Measurements from ENCODE around the gene LRRTM2. TPM values are rescaled to one million over a fixed set of nuclear protein-coding genes. Genes with fewer than 3 reads are reported as not detected.

Gene LRRTM2
- total RNA-seq, 1 experiment from 2014 or later = not detected

DNA sequence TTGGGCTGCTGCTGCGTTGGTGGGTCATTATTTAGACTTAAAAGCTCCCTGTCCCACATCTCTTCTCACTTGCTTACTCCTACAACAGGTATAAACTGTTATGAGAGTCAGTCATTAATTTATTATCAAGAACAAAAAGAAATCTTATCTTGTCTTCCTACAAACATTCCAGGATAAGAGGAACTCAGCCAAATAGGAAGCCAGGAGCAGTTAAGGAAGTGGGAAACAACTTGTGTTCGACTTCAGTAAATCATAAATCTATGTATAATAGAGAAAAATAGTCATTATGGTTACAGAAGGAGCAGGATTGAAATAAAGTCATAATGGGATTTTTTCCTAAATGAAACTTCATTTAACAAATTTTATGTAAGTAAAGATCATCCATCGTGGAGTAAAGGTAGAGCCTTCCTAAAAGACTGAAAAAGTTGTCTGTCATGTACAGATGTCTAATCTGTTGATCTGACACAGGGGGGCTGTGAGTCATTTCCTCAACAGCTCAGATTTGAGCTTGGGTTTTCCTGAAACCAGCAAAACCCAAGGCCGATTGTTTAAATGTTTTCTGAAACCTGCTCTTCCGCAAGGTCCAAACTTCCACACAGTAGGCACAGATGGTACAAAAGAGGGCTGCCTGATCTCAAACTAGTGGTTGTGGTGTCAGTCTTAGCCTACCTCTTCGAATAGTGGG is 25.3 kb upstream of the LRRTM2 start:
- no peak overlapping the region for H3K4me3 Mint-ChIP-seq
- TF ChIP-seq OVOL2 (CRISPR knock-in tag; IDR thresholded peaks at IDR 0.05; ENCODE audit: borderline replicate concordance) (no peak), SP1 (CRISPR knock-in tag; conservative IDR thresholded peaks at IDR 0.05) (no peak), NFATC4 (CRISPR knock-in tag; IDR thresholded peaks at IDR 0.05) (no peak), TCF7 (CRISPR knock-in tag; IDR thresholded peaks at IDR 0.05; ENCODE audit: low read depth) (no peak), JUN (CRISPR knock-in tag; IDR thresholded peaks at IDR 0.05) (no peak), NFYB (CRISPR knock-in tag; conservative IDR thresholded peaks at IDR 0.05; ENCODE audit: low read depth) (no peak), SMAD4 (CRISPR knock-in tag; IDR thresholded peaks at IDR 0.05) (no peak), ZNF121 (CRISPR knock-in tag; IDR thresholded peaks at IDR 0.05) (no peak), ZNF317 (CRISPR knock-in tag; IDR thresholded peaks at IDR 0.05; ENCODE audit: borderline replicate concordance, low read depth) (no peak), JAZF1 (CRISPR knock-in tag; IDR thresholded peaks at IDR 0.05) (no peak), RELA (CRISPR knock-in tag; IDR thresholded peaks at IDR 0.05; ENCODE audit: borderline replicate concordance) (no peak), ZNF416 (CRISPR knock-in tag; IDR thresholded peaks at IDR 0.05) (no peak)
- TF ChIP-seq, protein P1, sequence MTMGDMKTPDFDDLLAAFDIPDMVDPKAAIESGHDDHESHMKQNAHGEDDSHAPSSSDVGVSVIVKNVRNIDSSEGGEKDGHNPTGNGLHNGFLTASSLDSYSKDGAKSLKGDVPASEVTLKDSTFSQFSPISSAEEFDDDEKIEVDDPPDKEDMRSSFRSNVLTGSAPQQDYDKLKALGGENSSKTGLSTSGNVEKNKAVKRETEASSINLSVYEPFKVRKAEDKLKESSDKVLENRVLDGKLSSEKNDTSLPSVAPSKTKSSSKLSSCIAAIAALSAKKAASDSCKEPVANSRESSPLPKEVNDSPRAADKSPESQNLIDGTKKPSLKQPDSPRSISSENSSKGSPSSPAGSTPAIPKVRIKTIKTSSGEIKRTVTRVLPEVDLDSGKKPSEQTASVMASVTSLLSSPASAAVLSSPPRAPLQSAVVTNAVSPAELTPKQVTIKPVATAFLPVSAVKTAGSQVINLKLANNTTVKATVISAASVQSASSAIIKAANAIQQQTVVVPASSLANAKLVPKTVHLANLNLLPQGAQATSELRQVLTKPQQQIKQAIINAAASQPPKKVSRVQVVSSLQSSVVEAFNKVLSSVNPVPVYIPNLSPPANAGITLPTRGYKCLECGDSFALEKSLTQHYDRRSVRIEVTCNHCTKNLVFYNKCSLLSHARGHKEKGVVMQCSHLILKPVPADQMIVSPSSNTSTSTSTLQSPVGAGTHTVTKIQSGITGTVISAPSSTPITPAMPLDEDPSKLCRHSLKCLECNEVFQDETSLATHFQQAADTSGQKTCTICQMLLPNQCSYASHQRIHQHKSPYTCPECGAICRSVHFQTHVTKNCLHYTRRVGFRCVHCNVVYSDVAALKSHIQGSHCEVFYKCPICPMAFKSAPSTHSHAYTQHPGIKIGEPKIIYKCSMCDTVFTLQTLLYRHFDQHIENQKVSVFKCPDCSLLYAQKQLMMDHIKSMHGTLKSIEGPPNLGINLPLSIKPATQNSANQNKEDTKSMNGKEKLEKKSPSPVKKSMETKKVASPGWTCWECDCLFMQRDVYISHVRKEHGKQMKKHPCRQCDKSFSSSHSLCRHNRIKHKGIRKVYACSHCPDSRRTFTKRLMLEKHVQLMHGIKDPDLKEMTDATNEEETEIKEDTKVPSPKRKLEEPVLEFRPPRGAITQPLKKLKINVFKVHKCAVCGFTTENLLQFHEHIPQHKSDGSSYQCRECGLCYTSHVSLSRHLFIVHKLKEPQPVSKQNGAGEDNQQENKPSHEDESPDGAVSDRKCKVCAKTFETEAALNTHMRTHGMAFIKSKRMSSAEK (CRISPR knock-in tag; IDR thresholded peaks at IDR 0.05; ENCODE audit: borderline replicate concordance) = no peak
- TF ChIP-seq, protein P2, sequence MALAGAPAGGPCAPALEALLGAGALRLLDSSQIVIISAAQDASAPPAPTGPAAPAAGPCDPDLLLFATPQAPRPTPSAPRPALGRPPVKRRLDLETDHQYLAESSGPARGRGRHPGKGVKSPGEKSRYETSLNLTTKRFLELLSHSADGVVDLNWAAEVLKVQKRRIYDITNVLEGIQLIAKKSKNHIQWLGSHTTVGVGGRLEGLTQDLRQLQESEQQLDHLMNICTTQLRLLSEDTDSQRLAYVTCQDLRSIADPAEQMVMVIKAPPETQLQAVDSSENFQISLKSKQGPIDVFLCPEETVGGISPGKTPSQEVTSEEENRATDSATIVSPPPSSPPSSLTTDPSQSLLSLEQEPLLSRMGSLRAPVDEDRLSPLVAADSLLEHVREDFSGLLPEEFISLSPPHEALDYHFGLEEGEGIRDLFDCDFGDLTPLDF (CRISPR knock-in tag; IDR thresholded peaks at IDR 0.05) = no peak
- TF ChIP-seq, protein P3, sequence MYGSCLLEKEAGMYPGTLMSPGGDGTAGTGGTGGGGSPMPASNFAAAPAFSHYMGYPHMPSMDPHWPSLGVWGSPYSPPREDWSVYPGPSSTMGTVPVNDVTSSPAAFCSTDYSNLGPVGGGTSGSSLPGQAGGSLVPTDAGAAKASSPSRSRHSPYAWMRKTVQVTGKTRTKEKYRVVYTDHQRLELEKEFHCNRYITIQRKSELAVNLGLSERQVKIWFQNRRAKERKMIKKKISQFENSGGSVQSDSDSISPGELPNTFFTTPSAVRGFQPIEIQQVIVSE (CRISPR knock-in tag; IDR thresholded peaks at IDR 0.05; ENCODE audit: borderline replicate concordance) = no peak
- TF ChIP-seq, protein P4, sequence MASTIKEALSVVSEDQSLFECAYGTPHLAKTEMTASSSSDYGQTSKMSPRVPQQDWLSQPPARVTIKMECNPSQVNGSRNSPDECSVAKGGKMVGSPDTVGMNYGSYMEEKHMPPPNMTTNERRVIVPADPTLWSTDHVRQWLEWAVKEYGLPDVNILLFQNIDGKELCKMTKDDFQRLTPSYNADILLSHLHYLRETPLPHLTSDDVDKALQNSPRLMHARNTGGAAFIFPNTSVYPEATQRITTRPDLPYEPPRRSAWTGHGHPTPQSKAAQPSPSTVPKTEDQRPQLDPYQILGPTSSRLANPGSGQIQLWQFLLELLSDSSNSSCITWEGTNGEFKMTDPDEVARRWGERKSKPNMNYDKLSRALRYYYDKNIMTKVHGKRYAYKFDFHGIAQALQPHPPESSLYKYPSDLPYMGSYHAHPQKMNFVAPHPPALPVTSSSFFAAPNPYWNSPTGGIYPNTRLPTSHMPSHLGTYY (CRISPR knock-in tag; IDR thresholded peaks at IDR 0.05) = no peak
- TF ChIP-seq, protein P5, sequence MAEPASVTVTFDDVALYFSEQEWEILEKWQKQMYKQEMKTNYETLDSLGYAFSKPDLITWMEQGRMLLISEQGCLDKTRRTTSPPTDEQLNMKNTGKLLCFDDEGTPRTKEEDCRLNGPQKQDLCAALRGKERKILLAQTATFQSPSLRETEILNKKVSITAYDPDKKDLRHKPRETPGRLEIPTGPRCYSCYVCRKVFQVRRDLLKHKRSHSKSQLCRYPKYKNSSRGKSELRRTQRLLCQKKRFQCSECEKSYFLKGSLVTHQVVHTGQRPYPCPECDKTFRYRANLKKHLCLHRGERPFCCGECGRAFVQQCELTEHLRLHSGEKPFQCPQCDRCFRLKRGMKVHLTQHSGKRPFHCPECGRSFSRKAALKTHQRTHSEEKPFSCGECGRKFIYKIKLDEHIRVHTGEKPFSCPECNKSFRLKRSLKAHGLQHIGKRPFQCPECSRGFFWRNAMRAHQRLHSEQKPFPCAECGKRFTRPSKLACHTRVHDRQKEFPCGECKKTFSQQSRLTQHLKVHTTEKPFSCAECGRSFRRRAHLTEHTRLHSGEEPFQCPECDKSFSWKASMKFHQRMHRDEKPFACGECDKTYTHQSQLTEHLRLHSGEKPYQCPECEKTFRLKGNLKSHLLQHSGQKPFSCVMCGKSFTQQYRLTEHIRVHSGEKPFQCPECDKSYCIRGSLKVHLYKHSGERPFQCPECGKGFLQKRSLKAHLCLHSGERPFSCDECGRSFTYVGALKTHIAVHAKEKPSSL (CRISPR knock-in tag; conservative IDR thresholded peaks at IDR 0.05) = no peak
- TF ChIP-seq, protein P6, sequence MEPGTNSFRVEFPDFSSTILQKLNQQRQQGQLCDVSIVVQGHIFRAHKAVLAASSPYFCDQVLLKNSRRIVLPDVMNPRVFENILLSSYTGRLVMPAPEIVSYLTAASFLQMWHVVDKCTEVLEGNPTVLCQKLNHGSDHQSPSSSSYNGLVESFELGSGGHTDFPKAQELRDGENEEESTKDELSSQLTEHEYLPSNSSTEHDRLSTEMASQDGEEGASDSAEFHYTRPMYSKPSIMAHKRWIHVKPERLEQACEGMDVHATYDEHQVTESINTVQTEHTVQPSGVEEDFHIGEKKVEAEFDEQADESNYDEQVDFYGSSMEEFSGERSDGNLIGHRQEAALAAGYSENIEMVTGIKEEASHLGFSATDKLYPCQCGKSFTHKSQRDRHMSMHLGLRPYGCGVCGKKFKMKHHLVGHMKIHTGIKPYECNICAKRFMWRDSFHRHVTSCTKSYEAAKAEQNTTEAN (CRISPR knock-in tag; IDR thresholded peaks at IDR 0.05) = no peak
- TF ChIP-seq, protein P7, sequence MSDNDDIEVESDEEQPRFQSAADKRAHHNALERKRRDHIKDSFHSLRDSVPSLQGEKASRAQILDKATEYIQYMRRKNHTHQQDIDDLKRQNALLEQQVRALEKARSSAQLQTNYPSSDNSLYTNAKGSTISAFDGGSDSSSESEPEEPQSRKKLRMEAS (CRISPR knock-in tag; IDR thresholded peaks at IDR 0.05) = no peak
- TF ChIP-seq, protein P8, sequence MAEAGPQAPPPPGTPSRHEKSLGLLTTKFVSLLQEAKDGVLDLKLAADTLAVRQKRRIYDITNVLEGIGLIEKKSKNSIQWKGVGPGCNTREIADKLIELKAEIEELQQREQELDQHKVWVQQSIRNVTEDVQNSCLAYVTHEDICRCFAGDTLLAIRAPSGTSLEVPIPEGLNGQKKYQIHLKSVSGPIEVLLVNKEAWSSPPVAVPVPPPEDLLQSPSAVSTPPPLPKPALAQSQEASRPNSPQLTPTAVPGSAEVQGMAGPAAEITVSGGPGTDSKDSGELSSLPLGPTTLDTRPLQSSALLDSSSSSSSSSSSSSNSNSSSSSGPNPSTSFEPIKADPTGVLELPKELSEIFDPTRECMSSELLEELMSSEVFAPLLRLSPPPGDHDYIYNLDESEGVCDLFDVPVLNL (CRISPR knock-in tag; IDR thresholded peaks at IDR 0.05; ENCODE audit: borderline replicate concordance, low read depth) = no peak
- no peaks in the 10 kb centered on the region for H3K9me3 Mint-ChIP-seq
- ATAC-seq = no peak
- H3K27me3 Mint-ChIP-seq (ENCODE audit: low read depth) = no peaks in the 10 kb centered on the region
- no peak overlapping the region for H3K27ac Mint-ChIP-seq
- peaks cover 42% of the 10 kb centered on the region for H3K36me3 Mint-ChIP-seq
- H3K4me1 Mint-ChIP-seq = peaks cover 17% of the 10 kb centered on the region
- no peak for DNase-seq (ENCODE audit: low spot score)
- CTCF ChIA-PET = no interaction called here
- POLR2A ChIA-PET = no interaction called here
